K562 treated with DMSO at 1 percent for 12 hours (cell line): ENCODE measurements around the gene LAMTOR4. TPM values are rescaled to one million over a fixed set of nuclear protein-coding genes. Genes with fewer than 3 reads are reported as not detected.

ENCODE experiments used
- total RNA-seq: library from RNA; unstranded; fragments of 300-600 nt; gene quantifications from 2 replicates; pipeline ENCODE4 v1.2.3, GENCODE V29; 2022; ENCODE audit not compliant: insufficient read depth

The LAMTOR4 gene
- 285 and 449 TPM in 2 replicates for total RNA-seq

DNA sequence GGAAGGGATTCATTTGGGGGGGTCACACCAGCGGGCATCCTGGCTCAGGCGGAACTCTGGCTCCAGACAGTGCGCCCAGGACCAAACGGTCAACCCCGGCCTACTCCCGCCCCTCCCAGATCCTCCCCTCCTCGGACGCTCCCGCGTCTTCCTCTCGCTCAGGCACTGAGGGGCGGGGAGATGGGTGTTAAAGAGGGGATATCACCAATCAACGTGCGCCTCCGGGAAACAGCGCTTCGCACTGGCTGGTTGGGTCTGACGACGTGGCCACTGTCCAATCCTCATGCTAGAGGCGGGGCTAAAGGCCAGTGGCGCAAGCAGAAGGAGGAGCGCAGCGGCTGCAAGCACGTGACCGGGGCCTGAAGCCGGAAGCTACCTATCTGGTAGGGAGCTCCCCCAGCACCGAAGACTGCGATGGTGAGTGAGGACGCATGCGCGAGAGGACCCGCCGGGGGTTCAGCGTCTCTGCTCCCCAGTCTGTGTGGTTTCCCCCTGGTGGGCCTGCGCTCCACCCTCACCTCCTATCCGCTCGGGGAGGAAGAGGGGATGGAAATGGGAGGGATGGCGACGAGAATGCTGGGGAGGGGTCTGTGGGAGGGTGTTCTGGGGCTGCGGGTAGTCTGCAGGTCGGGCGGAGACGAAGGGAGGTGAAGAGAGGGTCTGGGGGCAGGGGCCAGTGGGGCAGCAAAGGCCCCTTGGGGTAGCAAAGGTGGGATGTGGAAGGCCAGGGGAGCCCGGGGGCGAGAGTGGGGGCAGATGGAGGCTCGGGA lies at the start of gene LAMTOR4:
Gene LAMTOR4, plus strand, starts transcription at position 360 of the 770 bp plus-strand sequence. Its CDS starts 55 bp downstream, at position 415.

DNA sequence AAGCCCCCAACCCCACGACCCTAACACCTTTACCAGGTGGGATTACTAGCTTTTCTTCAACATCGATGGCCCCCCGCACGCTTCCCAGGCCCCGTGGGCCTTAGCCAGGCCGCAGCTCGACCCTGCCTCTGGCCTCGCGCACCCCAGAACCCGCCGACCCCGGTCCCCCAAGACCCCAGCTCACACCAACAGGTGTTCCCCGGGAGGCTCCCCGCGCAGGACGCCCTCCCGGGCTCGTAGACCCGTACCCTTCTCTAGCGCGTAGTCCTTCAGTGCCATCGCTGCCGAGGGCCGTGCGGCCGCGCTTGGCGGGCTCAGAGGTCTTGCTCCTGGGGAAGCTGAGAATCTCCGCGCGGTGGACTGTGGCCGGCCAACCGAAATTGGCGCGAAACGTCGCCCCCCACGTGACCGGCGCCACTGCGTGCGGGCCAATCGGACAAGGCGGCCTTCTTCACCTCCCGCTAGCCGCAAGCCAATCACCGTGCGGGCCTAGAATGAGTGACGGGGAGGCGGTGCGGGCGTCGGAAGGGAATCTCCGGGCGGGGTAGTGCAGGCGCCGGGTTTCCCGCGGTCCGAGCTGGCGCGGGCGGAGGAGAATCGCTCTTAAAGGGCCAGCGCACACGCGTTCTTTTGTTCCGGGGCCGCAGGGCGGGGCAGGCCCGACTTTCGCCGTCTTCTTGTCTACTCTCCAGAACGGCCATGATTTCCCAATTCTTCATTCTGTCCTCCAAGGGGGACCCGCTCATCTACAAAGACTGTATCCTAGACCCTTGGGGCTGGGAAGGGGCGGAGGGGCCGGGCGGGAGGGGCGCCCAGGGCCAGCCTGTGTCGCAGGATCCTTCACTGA lies 47.5 kb upstream of the LAMTOR4 start, which contains the start of the genes AP4M1 and MCM7:
Gene AP4M1, plus strand, starts transcription at position 628 of the 847 bp plus-strand sequence. Its CDS starts 72 bp downstream, at position 700.
Gene MCM7, minus strand, starts transcription at position 382 of the 847 bp plus-strand sequence. Its CDS starts 103 bp downstream, at position 279.

DNA sequence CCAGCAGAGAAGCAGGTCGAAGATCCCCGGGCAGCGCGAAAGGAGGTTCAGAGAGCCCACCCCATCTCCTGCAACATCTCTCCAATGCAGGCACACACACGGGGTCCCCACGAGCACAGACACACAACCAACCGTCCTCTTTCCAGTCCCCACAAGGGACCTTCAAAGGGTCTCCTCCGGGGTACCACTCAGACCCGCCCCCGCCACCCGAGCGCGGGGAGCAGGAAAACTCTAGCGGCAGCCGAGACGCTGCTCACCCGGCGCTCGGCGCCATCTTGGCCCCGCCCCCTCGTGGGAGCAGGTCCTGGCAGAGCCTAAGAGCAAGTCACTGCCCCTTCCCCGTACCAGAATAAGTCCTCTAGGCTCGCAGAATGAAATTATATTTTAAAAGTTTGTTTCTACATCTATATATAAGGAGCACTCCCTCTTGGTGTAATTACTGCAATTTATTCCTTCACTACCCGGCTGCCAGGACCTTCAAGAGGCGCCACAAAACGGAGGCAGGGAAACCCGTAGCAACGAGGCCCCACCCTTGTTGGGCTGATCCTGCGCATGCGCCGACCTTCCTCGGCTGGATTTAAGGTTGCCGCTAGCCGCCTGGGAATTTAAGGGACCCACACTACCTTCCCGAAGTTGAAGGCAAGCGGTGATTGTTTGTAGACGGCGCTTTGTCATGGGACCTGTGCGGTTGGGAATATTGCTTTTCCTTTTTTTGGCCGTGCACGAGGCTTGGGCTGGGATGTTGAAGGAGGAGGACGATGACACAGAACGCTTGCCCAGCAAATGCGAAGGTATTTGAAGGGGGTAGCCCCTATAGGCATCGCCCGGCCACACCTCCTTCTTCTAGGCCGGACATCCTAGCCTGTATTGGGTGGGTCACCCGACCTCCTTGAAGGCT lies 29.4 kb upstream of the LAMTOR4 start, which contains the start of the genes CNPY4 and TAF6:
Gene CNPY4, plus strand, starts transcription at position 563 of the 898 bp plus-strand sequence. Its CDS starts 111 bp downstream, at position 674.
Gene TAF6, minus strand, starts transcription at position 287 of the 898 bp plus-strand sequence. CDS start 5,149 bp downstream, outside the sequence.

DNA sequence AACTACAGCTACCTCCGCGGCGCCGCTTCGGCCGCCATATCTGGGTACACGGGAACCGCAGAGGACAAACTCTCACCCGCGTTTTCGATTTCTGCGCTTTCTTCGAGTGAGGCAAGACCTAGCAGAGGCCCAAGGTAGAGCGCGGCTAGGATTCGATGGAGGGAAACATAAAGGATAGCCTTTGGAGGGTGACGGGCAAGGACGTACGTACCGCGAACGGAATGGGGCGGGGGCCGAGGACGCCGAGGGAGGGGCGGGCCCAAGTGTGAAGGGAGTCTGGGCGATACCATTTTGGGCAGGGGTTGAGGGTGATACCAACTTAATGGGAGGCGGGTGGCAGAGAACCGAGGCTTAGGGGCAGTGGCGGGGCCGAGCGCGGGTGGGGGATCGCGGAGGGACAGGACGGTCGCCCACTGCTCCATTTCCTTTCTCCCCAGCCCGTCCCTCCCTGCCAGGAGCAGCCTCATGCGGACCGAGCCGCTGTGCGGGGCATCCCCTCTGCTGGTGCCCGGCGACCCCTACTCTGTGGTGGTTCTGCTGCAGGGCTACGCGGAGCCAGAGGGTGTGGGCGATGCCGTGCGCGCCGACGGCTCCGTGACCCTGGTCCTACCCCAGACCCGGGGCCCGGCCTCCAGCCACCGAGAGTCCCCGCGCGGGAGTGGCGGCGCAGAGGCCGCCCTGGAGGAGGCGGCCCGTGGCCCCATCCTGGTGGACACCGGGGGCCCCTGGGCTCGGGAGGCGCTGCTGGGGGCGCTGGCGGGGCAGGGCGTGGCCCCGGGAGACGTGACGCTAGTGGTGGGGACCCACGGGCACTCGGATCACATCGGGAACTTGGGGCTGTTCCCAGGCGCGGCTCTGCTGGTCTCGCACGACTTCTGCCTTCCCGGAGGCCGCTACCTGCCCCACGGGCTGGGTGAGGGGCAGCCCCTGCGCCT lies 21.5 kb upstream of the LAMTOR4 start, which contains the start of gene MBLAC1:
Gene MBLAC1, plus strand, starts transcription at position 37 of the 935 bp plus-strand sequence. Its CDS starts 429 bp downstream, at position 466.

DNA sequence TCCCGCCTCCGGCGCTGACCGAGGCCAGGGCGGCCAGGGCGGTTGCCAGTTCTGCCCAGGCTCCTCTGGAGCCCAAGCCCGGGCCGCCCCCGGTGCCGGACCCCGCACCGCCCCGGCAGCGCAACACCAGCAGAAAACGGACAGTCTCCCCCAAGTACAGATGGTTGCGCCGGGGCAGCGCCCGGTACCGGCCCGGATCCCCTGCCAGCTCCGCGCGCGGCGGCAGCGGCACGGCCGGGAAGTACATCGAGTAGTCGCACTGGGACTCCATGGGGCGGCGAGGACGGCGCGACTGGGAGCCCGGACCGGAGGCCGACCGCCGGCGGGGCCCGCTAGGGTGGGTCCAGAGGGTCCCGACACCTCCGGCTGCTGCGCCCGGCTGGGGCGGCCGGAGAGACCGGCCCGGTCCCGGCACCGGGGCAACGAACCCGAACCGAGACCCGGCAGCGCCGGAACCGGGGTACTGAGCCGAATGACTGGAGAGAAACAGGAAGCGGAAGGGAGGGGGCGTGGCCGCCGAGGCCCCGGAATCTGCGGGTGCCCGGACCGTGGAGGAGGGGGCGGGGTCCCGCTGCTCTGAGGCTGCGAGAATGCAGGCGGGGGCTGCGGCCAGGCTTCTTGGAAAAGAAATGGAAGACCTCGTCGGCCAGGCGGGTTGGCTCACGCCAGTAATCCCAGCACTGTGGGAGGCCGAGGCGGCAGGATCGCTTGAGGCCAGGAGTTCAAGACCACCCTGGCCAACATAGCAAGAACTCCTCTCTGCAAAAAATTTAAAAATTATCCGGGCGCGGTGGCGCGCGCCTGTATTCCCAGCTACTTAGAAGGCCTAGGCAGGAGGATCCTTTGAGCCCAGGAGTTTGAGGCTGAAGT lies 9.7 kb downstream of the LAMTOR4 start, which contains the start of gene TRAPPC14:
Gene TRAPPC14, minus strand, starts transcription at position 495 of the 870 bp plus-strand sequence. Its CDS starts 224 bp downstream, at position 271.

DNA sequence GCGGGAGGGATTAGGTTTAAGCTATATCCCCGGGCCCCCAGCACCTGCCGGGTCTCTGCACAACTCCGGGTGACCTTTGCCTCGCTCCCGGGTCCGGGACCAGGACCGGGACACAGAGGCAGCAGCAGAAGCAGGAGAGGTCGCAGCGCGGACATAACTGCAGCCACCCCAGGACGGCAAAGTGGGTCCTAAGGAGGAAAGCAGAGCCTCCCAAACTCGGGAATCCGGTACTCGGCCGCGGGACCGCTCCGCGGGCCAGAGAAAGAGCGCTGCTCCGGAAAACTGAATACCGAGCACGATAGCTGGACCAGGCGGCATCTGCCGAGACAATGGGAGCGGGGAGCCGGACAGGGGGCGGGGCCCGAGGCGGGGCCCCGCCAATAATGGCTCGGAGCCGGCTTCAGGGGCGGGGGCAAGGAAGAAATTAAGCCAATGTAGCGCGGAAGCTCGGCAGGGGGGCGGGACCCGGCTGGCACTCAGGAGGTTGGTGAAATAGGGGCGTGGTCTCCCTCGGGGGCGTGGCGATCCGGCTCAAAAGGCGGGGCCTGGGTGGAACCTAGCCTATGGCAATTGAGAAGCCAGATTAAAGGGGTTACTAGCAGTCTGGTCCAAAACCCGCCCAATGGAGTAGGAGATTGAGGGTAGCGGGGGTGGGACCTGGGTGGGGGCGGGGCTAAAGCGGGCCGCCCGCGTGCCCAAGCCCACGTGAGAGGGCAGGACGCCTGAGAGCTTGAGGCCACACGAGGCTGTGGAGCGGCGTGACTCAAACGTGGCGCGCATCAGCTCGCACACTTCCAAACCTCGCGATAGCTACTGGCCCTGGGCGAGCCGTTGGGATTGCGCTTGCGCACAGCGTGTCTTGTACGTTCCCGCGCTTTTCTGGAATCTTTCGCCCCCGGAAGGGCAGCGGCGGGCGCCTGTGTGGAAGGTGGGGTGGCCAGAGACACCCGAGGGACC lies 28.6 kb downstream of the LAMTOR4 start, which contains the start of the genes GPC2 and STAG3:
Gene GPC2, minus strand, starts transcription at position 337 of the 957 bp plus-strand sequence. Its CDS starts 182 bp downstream, at position 155.
Gene STAG3, plus strand, starts transcription at position 874 of the 957 bp plus-strand sequence. CDS start 2,639 bp downstream, outside the sequence.

Other genes with a start within 250 kb of the LAMTOR4 start
- gene TRIM4, start 229.4 kb upstream of the LAMTOR4 start, total RNA-seq = 22.1 and 47.3 TPM in 2 replicates
- gene GJC3, start 219.3 kb upstream of the LAMTOR4 start, total RNA-seq = not detected in 2 replicates
- gene AZGP1, start 172.9 kb upstream of the LAMTOR4 start, total RNA-seq = not detected in 2 replicates
- 7.7 and 24.0 TPM in 2 replicates for gene ZKSCAN1, start 133.3 kb upstream of the LAMTOR4 start, total RNA-seq
- gene ZSCAN21, start 99.1 kb upstream of the LAMTOR4 start, total RNA-seq = 8.9 and 17.0 TPM in 2 replicates
- gene ZNF3, start 67.2 kb upstream of the LAMTOR4 start, total RNA-seq = 20.8 and 32.0 TPM in 2 replicates
- 137 and 153 TPM in 2 replicates for gene COPS6, start 59.9 kb upstream of the LAMTOR4 start, total RNA-seq
- 428 and 455 TPM in 2 replicates for gene MCM7, start 47.5 kb upstream of the LAMTOR4 start, total RNA-seq
- 17.2 and 19.9 TPM in 2 replicates for gene AP4M1, start 47.3 kb upstream of the LAMTOR4 start, total RNA-seq
- gene TAF6, start 29.6 kb upstream of the LAMTOR4 start, total RNA-seq = 54.3 and 104 TPM in 2 replicates
- 9.2 and 11.9 TPM in 2 replicates for gene CNPY4, start 29.3 kb upstream of the LAMTOR4 start, total RNA-seq
- 4.0 and 6.1 TPM in 2 replicates for gene MBLAC1, start 22.0 kb upstream of the LAMTOR4 start, total RNA-seq
- gene TRAPPC14, start 9.8 kb downstream of the LAMTOR4 start, total RNA-seq = 36.9 and 43.3 TPM in 2 replicates
- 5.9 and 6.2 TPM in 2 replicates for gene GAL3ST4, start 19.7 kb downstream of the LAMTOR4 start, total RNA-seq
- gene GPC2, start 28.5 kb downstream of the LAMTOR4 start, total RNA-seq = 0.52 and 6.1 TPM in 2 replicates
- gene STAG3, start 29.0 kb downstream of the LAMTOR4 start, total RNA-seq = 3.4 and 9.1 TPM in 2 replicates
- gene PVRIG, start 71.0 kb downstream of the LAMTOR4 start, total RNA-seq = not detected in 2 replicates
- gene SPDYE3, start 158.8 kb downstream of the LAMTOR4 start, total RNA-seq = 3.3 and 5.8 TPM in 2 replicates
- gene PILRB, start 209.2 kb downstream of the LAMTOR4 start, total RNA-seq = 22.6 and 47.5 TPM in 2 replicates
- 1.5 and 3.7 TPM in 2 replicates for gene PILRA, start 224.6 kb downstream of the LAMTOR4 start, total RNA-seq